NOMO-1 treated with DMSO at 0.1 percent for 48 hours (cell line): ENCODE results near the gene C3.
"Not testable (repeated sequence)": the region's sequence is repeated elsewhere in the genome, so short reads cannot be mapped to it uniquely, and the experiment has no call there.

ENCODE experiments used
- DNase-seq: peaks from one replicate; lab custom pipeline; 2025; ENCODE audit not compliant: unreplicated experiment; lab: John Stamatoyannopoulos, UW

The C3 gene

DNA sequence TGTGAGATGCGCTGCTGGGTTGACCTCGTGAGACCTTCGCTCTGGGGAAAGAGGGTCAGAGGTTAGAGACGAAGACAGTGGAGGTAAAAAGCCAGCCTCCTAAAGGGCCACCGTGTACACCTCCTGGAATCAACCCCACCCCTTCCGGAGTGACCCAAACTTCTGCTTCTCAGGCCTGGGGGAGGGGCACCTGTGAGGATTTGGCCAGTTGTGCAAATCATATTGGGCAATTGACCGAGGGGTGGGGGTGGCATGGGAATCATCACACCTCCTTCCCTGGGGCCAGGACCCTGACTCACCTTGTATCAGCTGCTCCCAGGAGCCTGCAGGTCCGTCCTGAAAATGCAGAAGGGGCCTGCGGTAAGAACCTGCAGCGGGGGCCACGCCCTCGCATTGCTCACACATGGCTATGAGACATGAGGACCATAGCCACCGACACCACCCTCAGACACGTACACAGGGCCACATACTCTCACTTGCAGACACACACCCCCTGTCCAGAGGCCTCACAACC is 53.3 kb downstream of the C3 start:
- DNase-seq: peak; percentile 67

GRCh38 chr19:6664916-6665315 is 55.5 kb downstream of the C3 start:
- no peak for DNase-seq

- peak; percentile 20 for DNase-seq
Measured at GRCh38 chr19:6663236-6664201, 56.9 kb downstream of the C3 start.

- no peak for DNase-seq
Measured at GRCh38 chr19:6662702-6663101, 57.7 kb downstream of the C3 start.

DNA sequence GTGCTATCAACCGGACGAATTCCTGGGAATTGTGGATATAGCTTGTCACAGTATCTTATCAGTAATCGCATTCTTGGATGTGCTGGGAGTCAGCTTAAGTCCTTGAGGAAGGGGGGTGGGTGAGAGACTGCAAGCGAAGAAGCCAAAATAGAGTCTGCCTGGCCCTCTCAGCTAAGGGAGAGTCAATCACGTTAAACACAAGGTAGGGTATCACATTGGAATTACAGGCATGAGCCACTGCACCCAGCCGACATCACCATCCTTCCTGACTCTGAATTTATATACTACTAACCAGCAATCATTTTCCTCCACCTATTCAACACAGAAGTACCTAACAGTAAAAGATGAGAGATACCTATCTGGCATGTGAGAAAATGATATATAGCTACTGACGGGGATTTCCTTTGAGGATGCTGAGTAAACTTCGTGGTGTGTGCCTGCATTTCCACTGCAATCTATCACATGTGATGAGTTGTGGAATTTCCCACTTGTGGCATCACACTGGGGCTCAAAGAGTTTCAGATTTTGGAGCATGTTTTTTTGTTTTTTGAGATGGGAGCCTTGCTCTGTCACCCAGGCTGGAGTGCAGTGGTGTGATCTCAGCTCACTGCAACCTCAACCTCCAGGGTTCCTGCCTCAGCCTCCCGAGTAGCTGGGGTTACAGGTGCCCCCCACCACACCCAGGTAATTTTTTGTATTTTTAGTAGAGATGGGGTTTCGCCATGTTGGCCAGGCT is 58.8 kb downstream of the C3 start:
- not testable (repeated sequence) for DNase-seq

- DNase-seq: no peak
Measured at GRCh38 chr19:6660930-6661329, 59.5 kb downstream of the C3 start.

- DNase-seq: not testable (repeated sequence)
Measured at GRCh38 chr19:6656390-6656789, 64.1 kb downstream of the C3 start.

- DNase-seq: peak; percentile 47
Measured at GRCh38 chr19:6654347-6655310, 65.8 kb downstream of the C3 start.

GRCh38 chr19:6652805-6653094 is 67.7 kb downstream of the C3 start:
- DNase-seq: no peak

DNA sequence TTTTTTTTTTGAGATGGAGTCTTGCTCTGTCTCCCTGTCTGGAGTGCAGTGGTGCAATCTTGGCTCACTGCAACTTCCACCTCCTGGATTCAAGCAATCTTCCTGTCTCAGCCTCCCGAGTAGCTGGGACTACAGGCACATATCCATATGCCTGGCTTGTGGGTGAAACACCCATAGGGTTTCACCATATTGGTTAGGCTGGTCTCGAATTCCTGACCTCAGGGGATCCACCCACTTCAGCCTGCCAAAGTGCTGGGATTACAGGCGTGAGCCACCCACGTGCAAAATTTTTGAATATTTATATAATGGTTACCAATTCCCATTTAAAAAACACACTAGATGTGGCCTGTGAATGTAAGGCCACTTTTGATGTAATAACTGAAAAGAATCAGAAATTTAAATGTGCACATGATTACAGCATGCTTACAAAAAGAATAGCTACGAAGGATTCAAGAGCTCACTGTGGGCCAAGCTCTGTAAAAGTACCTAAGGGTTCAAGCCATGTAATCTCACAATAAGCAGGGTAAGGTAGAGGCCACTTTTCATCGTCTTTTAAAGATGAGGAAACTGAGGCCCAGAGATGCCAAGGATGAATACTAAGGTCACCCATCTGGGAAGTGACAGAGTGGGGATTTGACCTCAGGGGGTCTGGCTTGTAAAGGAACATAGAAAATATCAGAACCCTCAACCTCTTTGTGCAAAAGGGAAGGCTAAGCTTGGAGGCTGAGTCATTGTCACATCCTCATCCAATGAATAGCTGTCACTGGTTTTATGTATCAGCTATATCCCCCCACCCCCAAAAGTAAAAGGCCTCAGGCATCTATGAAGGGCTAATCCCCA is 68.3 kb downstream of the C3 start:
- no peak for DNase-seq

- no peak for DNase-seq
Measured at GRCh38 chr19:6649185-6649584, 71.3 kb downstream of the C3 start.

DNA sequence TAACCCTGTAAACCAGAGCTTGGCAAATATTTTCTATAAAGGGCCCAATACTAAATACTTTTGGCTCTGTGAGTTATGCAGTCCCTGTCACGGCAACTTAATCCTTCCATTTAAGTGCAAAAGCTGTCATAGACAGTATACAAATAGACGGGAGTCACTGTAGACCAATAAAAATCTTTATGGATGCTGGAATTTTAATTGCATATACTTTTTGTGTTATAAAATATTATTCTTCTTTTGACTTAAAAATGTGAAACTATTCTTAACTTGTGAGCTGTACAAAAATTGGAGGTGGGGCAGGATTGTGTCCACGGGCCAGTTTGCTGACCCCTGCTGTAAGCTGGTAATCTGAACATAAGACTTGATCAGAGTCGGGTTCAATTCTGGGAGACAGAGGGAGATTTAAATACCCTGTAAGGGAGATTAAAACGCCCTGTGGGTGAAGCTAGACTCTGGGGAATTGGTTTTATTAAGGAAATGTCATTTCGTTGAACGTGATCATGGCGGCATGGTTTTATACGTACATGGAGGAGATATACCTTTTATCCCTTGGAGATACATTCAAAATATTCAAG is 72.2 kb downstream of the C3 start:
- no peak for DNase-seq

DNA sequence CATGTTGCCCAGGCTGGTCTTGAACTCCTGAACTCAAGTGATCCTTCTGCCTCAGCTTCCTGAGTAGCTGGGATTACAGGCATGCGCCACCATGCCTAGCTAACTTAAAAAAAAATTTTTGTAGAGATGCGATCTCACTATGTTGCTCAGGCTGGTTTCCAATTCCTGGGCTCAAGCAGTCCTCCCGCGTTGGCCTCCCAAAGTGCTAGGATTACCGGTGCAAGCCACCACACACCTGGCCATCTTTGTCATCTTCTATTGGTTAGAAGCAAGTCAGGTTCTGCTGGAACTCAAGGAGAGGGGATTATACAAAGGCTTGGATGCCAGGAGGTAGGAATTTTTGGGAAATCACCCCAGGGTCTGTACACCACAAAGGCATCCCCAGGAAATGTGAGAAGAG is 75.7 kb downstream of the C3 start:
- DNase-seq: no peak

DNA sequence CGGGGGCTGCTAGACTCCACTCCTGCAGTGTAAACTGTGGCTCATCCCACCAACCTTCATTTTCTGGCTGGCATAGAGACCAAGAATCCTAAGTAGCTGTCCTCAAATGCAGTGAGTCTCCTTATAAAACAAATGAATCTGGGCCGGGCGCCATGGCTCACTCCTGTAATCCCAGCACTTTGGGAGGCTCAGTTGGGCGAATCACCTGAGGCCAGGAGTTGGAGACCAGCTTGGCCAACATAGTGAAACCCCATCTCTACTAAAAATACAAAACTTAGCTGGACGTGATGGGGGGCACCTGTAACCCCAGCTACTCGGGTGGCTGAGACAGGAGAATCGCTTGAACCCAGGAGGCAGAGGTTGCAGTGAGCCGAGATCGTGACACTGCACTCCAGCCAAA is 80.1 kb downstream of the C3 start:
- not testable (repeated sequence) for DNase-seq

DNA sequence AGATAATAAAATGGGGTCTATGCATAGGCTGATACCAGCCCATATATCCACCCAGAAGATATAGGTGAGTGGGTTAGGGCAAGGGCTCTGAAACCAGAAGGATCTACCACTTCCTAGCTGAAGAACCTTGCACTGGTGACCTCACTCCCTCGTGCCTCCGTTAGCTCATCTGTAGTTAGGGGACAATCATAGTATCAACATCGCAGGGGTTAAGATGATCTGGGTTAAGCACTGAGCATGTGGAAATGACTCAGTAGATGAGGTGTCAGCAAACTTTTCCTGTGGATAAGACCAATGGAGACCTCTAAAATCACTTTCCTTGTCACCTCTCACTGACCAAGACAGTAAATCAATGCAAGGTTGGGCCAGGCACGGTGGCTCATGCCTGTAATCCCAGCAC is 81.0 kb downstream of the C3 start:
- no peak for DNase-seq

GRCh38 chr19:6633456-6633813 is 87.0 kb downstream of the C3 start:
- not testable (repeated sequence) for DNase-seq

DNA sequence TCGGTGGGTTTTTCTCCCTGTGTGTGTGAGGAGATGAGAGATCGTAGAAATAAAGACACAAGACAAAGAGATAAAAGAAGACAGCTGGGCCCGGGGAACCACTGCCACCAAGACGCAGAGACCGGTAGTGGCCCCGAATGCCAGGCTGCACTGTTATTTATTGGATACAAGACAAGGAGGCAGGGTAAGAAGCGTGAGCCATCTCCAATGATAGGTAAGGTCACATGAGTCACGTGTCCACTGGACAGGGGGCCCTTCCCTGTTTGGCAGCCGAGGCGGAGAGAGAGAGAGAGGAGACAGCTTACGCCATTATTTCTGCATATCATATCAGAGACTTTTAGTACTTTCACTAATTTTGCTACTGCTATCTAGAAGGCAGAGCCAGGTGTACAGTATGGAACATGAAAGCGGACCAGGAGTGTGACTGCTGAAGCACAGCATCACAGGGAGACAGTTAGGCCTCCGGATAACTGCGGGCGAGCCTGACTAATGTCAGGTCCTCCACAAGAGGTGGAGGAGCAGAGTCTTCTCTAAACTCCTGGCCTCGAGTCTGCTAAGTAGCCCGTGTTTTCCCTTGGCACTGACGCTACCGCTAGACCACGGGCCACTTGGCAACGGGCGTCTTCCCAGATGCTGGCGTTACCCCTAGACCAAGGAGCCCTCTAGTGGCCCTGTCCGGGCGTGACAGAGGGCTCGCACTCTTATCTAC is 87.5 kb downstream of the C3 start:
- peak; percentile 54 for DNase-seq

- DNase-seq: peak; percentile 88
Measured at GRCh38 chr19:6632002-6632621, 88.3 kb downstream of the C3 start.
